ENCODE data around the gene BGN. TPM values are rescaled to one million over a fixed set of nuclear protein-coding genes. Genes with fewer than 3 reads are reported as not detected.

Gene BGN
- total and polyA plus RNA-seq, 8 donors: 6.2 to 64.3 (median 16.2) TPM

- DNase-seq: no peak
- peaks cover 0 to 5% (median 4%) of the 10 kb centered on the region in 3 donors for H3K27me3 ChIP-seq
- H3K9me3 ChIP-seq: no peaks in the 10 kb centered on the region
- WGBS, 5 donors: 76 to 93% (median 82%) methylated on average over 7 of the region's 7 CpGs
- H3K27ac ChIP-seq: peak overlapping the region in 1 of 5 donors; percentile 51
- intact Hi-C loops (cut with DNase I; ENCODE audit: low total_unique reads): no loop called here
- H3K36me3 ChIP-seq: no peaks in the 10 kb centered on the region
- peak overlapping the region in 2 of 4 donors; percentile 32 to 37 for H3K4me3 ChIP-seq
- TF ChIP-seq POLR2A (IDR thresholded peaks at IDR 0.05): no peak
- H3K4me1 ChIP-seq: peaks cover 0 to 17% (median 10%) of the 10 kb centered on the region in 4 donors
Measured at GRCh38 chrX:153475271-153475670, 19.5 kb upstream of the BGN start.

GRCh38 chrX:153475751-153476281 lies 19.0 kb upstream of the BGN start:
- no peaks in the 10 kb centered on the region for H3K36me3 ChIP-seq
- H3K4me1 ChIP-seq: peaks cover 0 to 16% (median 10%) of the 10 kb centered on the region in 4 donors
- WGBS, 5 donors: 83 to 89% (median 84%) methylated on average over 10 to 11 of the region's 11 CpGs
- TF ChIP-seq POLR2AphosphoS5 (IDR thresholded peaks at IDR 0.05): no peak
- DNase-seq: no peak
- H3K4me3 ChIP-seq: no peak overlapping the region
- no peaks in the 10 kb centered on the region for H3K9me3 ChIP-seq
- peaks cover 0 to 5% (median 4%) of the 10 kb centered on the region in 3 donors for H3K27me3 ChIP-seq
- intact Hi-C loops (cut with DNase I; ENCODE audit: low total_unique reads): no loop called here
- peak overlapping the region in 1 of 5 donors; percentile 17 for H3K27ac ChIP-seq

- H3K27ac ChIP-seq: peak overlapping the region in 2 of 5 donors; percentile 46 to 51
- H3K36me3 ChIP-seq: no peaks in the 10 kb centered on the region
- intact Hi-C loops (cut with DNase I; ENCODE audit: low total_unique reads): no loop called here
- no peaks in the 10 kb centered on the region for H3K9me3 ChIP-seq
- H3K4me1 ChIP-seq: peaks cover 0 to 16% (median 7%) of the 10 kb centered on the region in 4 donors
- DNase-seq: peak in 1 of 2 donors; percentile 77
- TF ChIP-seq CTCF (IDR thresholded peaks at IDR 0.05): no peak
- TF ChIP-seq POLR2AphosphoS5 (IDR thresholded peaks at IDR 0.05): no peak
- no peak for TF ChIP-seq EP300 (IDR thresholded peaks at IDR 0.05)
- TF ChIP-seq POLR2A (IDR thresholded peaks at IDR 0.05): no peak
- no peak overlapping the region for H3K4me3 ChIP-seq
- peaks cover 0 to 5% (median 4%) of the 10 kb centered on the region in 3 donors for H3K27me3 ChIP-seq
- WGBS, 5 donors: 14 to 80% (median 70%) methylated on average over 2 to 16 of the region's 16 CpGs
Measured at GRCh38 chrX:153476666-153477363, 18.0 kb upstream of the BGN start.

GRCh38 chrX:153477364-153477857 lies 17.4 kb upstream of the BGN start:
- Histone ChIP-seq H3K4me1 (peaks cover 0 to 16% (median 7%) of the 10 kb centered on the region in 4 donors), H3K27ac (peak overlapping the region in 2 of 5 donors; percentile 46 to 51), H3K4me3 (no peak overlapping the region), H3K9me3 (no peaks in the 10 kb centered on the region), H3K36me3 (no peaks in the 10 kb centered on the region), H3K27me3 (peaks cover 0 to 5% (median 4%) of the 10 kb centered on the region in 3 donors)
- WGBS, 5 donors: 63 to 71% (median 67%) methylated on average over 6 to 11 of the region's 11 CpGs
- no peak for TF ChIP-seq EP300 (IDR thresholded peaks at IDR 0.05)
- TF ChIP-seq POLR2AphosphoS5 (IDR thresholded peaks at IDR 0.05): no peak
- TF ChIP-seq POLR2A (IDR thresholded peaks at IDR 0.05): no peak
- TF ChIP-seq CTCF (IDR thresholded peaks at IDR 0.05): no peak
- no peak for DNase-seq
- intact Hi-C loops (cut with DNase I; ENCODE audit: low total_unique reads): no loop called here

GRCh38 chrX:153477901-153478300 lies 16.9 kb upstream of the BGN start:
- no peak for DNase-seq
- TF ChIP-seq CTCF (IDR thresholded peaks at IDR 0.05): no peak
- 53 to 83% (median 79%) methylated on average over 3 to 9 of the region's 9 CpGs for WGBS, 5 donors
- peaks cover 0 to 16% (median 7%) of the 10 kb centered on the region in 4 donors for H3K4me1 ChIP-seq
- peaks cover 0 to 5% (median 4%) of the 10 kb centered on the region in 3 donors for H3K27me3 ChIP-seq
- H3K9me3 ChIP-seq: no peaks in the 10 kb centered on the region
- intact Hi-C loops (cut with DNase I; ENCODE audit: low total_unique reads): no loop called here
- no peak overlapping the region for H3K4me3 ChIP-seq
- no peaks in the 10 kb centered on the region for H3K36me3 ChIP-seq
- H3K27ac ChIP-seq: no peak overlapping the region

Data from stomach (tissue), 9 donors.